ENCODE data around the gene SH2B3. TPM values are rescaled to one million over a fixed set of nuclear protein-coding genes. Genes with fewer than 3 reads are reported as not detected.

SH2B3 gene
- 10 to 100 TPM; 16.2 to 46.0 TPM for total RNA-seq
- 10 to 100 TPM in 1 of 2 donors, 1 to 10 TPM in 1; 9.6 to 19.6 TPM for polyA plus RNA-seq
- long read RNA-seq, donor 1, full-length matches to known transcripts, result 3 of 8 reads
- long read RNA-seq, donor 1, partial matches to known transcripts, result 5 of 8 reads
- long read RNA-seq, donor 1, other reads (novel, unspliced or antisense), result 0 of 8 reads
- long read RNA-seq, donor 2, result 0 reads
- long read RNA-seq, donor 3, full-length matches to known transcripts, result 1 of 21 reads
- long read RNA-seq, donor 3, partial matches to known transcripts, result 20 of 21 reads
- long read RNA-seq, donor 3, other reads (novel, unspliced or antisense), result 0 of 21 reads
- long read RNA-seq, donor 4, result 0 reads
- long read RNA-seq, donor 5, full-length matches to known transcripts, result 1 of 1 reads
- long read RNA-seq, donor 5, partial matches to known transcripts, result 0 of 1 reads
- long read RNA-seq, donor 5, other reads (novel, unspliced or antisense), result 0 of 1 reads

GRCh38 chr12:111405859-111406473, at the start of gene SH2B3:
SH2B3 (plus strand) TSS chr12:111405923; CDS start chr12:111418146, 12,223 bp downstream.
- Histone ChIP-seq H3K36me3 (ENCODE audit: control insufficient read depth in 4 of 4, insufficient read depth in 4 of 4, low read length in 4 of 4) (no peaks in the 10 kb centered on the region), H3K27ac (ENCODE audit: low read depth in 1 of 2, low read length in 1 of 2) (peak within 1 kb of the TSS; percentile 93 to 97), H3K9ac (ENCODE audit: insufficient read depth in 1 of 2, low read length in 2 of 2) (peak within 1 kb of the TSS; percentile 34 to 59), H3K4me1 (ENCODE audit: control insufficient read depth in 5 of 5, insufficient read depth in 5 of 5, low read length in 5 of 5) (peaks cover 0 to 39% (median 8%) of the 10 kb centered on the region in 5 donors), H3K27me3 (ENCODE audit: control insufficient read depth in 3 of 3, insufficient read depth in 3 of 3, low read length in 2 of 3) (no peaks in the 10 kb centered on the region), H3K4me3 (peak within 1 kb of the TSS; percentile 95), H3K9me3 (ENCODE audit: control insufficient read depth in 4 of 4, insufficient read depth in 3 of 4, low read length in 3 of 4) (no peaks in the 10 kb centered on the region)
- peak in 2 of 3 donors; percentile 62 to 75 for DNase-seq
- TF ChIP-seq CTCF (IDR thresholded peaks at IDR 0.05; ENCODE audit: control extremely low read depth, extremely low read depth), result no peak
- 0 to 1% methylated on average over 47 to 80 of the region's 80 CpGs for WGBS, 2 donors
- ATAC-seq (ENCODE audit: insufficient read depth, low FRiP score), result peak; percentile 2

GRCh38 chr12:111359231-111359913, 46.4 kb upstream of the SH2B3 start:
- DNase-seq (no peak), ATAC-seq (ENCODE audit: insufficient read depth, low FRiP score) (no peak)
- Histone ChIP-seq H3K36me3 (ENCODE audit: control insufficient read depth in 4 of 4, insufficient read depth in 4 of 4, low read length in 4 of 4) (peaks cover 0 to 13% (median 8%) of the 10 kb centered on the region in 4 donors), H3K4me1 (ENCODE audit: control insufficient read depth in 5 of 5, insufficient read depth in 5 of 5, low read length in 5 of 5) (peaks cover 0 to 6% (median 0%) of the 10 kb centered on the region in 5 donors), H3K27me3 (ENCODE audit: control insufficient read depth in 3 of 3, insufficient read depth in 3 of 3, low read length in 2 of 3) (no peaks in the 10 kb centered on the region), H3K27ac (ENCODE audit: low read depth in 1 of 2, low read length in 1 of 2) (no peak overlapping the region), H3K4me3 (no peak overlapping the region), H3K9me3 (ENCODE audit: control insufficient read depth in 4 of 4, insufficient read depth in 3 of 4, low read length in 3 of 4) (peaks cover 0 to 3% (median 0%) of the 10 kb centered on the region in 4 donors), H3K9ac (ENCODE audit: insufficient read depth in 1 of 2, low read length in 2 of 2) (no peak overlapping the region)
- no peak for TF ChIP-seq CTCF (IDR thresholded peaks at IDR 0.05; ENCODE audit: control extremely low read depth, extremely low read depth)
- WGBS, 2 donors, result 33 to 53% methylated on average over 11 of the region's 11 CpGs

- Histone ChIP-seq H3K27me3 (ENCODE audit: control insufficient read depth in 3 of 3, insufficient read depth in 3 of 3, low read length in 2 of 3) (no peaks in the 10 kb centered on the region), H3K4me3 (no peak overlapping the region), H3K9ac (ENCODE audit: insufficient read depth in 1 of 2, low read length in 2 of 2) (no peak overlapping the region), H3K27ac (ENCODE audit: low read depth in 1 of 2, low read length in 1 of 2) (no peak overlapping the region), H3K9me3 (ENCODE audit: control insufficient read depth in 4 of 4, insufficient read depth in 3 of 4, low read length in 3 of 4) (no peaks in the 10 kb centered on the region), H3K4me1 (ENCODE audit: control insufficient read depth in 5 of 5, insufficient read depth in 5 of 5, low read length in 5 of 5) (peaks cover 0 to 6% (median 0%) of the 10 kb centered on the region in 5 donors), H3K36me3 (ENCODE audit: control insufficient read depth in 4 of 4, insufficient read depth in 4 of 4, low read length in 4 of 4) (peaks cover 0 to 13% (median 8%) of the 10 kb centered on the region in 4 donors)
- no peak for DNase-seq
- WGBS, 2 donors, result 71 to 72% methylated on average over 5 of the region's 5 CpGs
- ATAC-seq (ENCODE audit: insufficient read depth, low FRiP score), result no peak
- no peak for TF ChIP-seq CTCF (IDR thresholded peaks at IDR 0.05; ENCODE audit: control extremely low read depth, extremely low read depth)
These were observed 45.8 kb upstream of the SH2B3 start for GRCh38 chr12:111359914-111360276.
